WTC11 (cell line): Measurements from ENCODE around the gene MTCL1. TPM values are rescaled to one million over a fixed set of nuclear protein-coding genes. Genes with fewer than 3 reads are reported as not detected.
"Not testable (repeated sequence)": the region's sequence is repeated elsewhere in the genome, so short reads cannot be mapped to it uniquely, and the experiment has no call there.

Source experiments
- ATAC-seq: fragments of 200-7000 bp; cut with Tn5 transposase; 2 replicates; pipeline ENCODE4 v1.10.0; 2021; ENCODE audit warnings: mild to moderate bottlenecking, moderate library complexity
- CTCF ChIA-PET: fragments of 300-600 bp; sonication (Branson Sonifier 250); formaldehyde crosslinking; loops from one replicate; lab custom pipeline; 2021; ENCODE audit warnings: antibody characterized with exemption; lab: Charles Lee
- POLR2A ChIA-PET: fragments of 350-600 bp; sonication (Branson Sonifier 250); formaldehyde crosslinking; loops from one replicate; lab custom pipeline; 2021; ENCODE audit warnings: antibody characterized with exemption; lab: Charles Lee
- DNase-seq: peaks from one replicate; pipeline ENCODE4 v3.0.0; 2021; ENCODE audit warnings: low spot score
- H3K27ac Mint-ChIP-seq: 2 replicates; pipeline ENCODE4 v1.8.0; 2021; ENCODE audit warnings: mixed read lengths
- H3K27me3 Mint-ChIP-seq: 2 replicates; pipeline ENCODE4 v1.8.0; 2021; ENCODE audit warnings: low read depth, mild to moderate bottlenecking, moderate library complexity, mixed read lengths
- H3K36me3 Mint-ChIP-seq: 2 replicates; pipeline ENCODE4 v1.8.0; 2021; ENCODE audit warnings: mixed read lengths
- H3K4me1 Mint-ChIP-seq: 2 replicates; pipeline ENCODE4 v1.8.0; 2022; ENCODE audit warnings: mixed read lengths
- H3K4me3 Mint-ChIP-seq: 2 replicates; pipeline ENCODE4 v1.8.0; 2021; ENCODE audit warnings: mild to moderate bottlenecking, moderate library complexity, mixed read lengths
- H3K9me3 Mint-ChIP-seq: 2 replicates; pipeline ENCODE4 v1.8.0; 2021; ENCODE audit warnings: mixed read lengths
- CBFB ChIP-seq: sonication (generic); formaldehyde crosslinking; IDR thresholded peaks from 2 replicates; pipeline ENCODE4 v1.8.1; 2022; ENCODE audit warnings: mild to moderate bottlenecking, low read depth, missing genetic modification reagents
- CDX4 ChIP-seq: fragments of 250-450 bp; sonication (Bioruptor Pico); IDR thresholded peaks from 2 replicates; pipeline ENCODE4 v1.9.0; 2021; ENCODE audit warnings: moderate library complexity, mild to moderate bottlenecking, inconsistent platforms, borderline replicate concordance
- CTCF ChIP-seq: fragments of 200-600 bp; IDR thresholded peaks from 2 replicates; pipeline ENCODE4 v1.8.0; 2022; ENCODE audit warnings: antibody characterized with exemption
- FOXJ3 ChIP-seq: sonication (generic); formaldehyde crosslinking; IDR thresholded peaks from 2 replicates; pipeline ENCODE4 v1.9.0; 2021; ENCODE audit warnings: missing genetic modification reagents, mild to moderate bottlenecking, borderline replicate concordance
- FOXK1 ChIP-seq: sonication (generic); formaldehyde crosslinking; IDR thresholded peaks from 2 replicates; pipeline ENCODE4 v1.8.0; 2022; ENCODE audit warnings: mild to moderate bottlenecking, moderate library complexity, missing genetic modification reagents
- GABPB1 ChIP-seq: sonication (generic); formaldehyde crosslinking; IDR thresholded peaks from 2 replicates; pipeline ENCODE4 v1.8.1; 2023; ENCODE audit warnings: mild to moderate bottlenecking, missing genetic modification reagents
- HMGA2 ChIP-seq: fragments of 250-450 bp; sonication (Bioruptor Pico); IDR thresholded peaks from 2 replicates; pipeline ENCODE4 v1.4.0; 2021; ENCODE audit warnings: mild to moderate bottlenecking, moderate library complexity
- NFYB ChIP-seq: sonication (generic); formaldehyde crosslinking; conservative IDR thresholded peaks from 2 replicates; pipeline ENCODE4 v1.8.0; 2022; ENCODE audit warnings: low read depth, missing genetic modification reagents
- PRDM15 ChIP-seq: sonication (generic); formaldehyde crosslinking; IDR thresholded peaks from 2 replicates; pipeline ENCODE4 v1.8.0; 2022; ENCODE audit warnings: missing genetic modification reagents
- SP1 ChIP-seq: sonication (generic); formaldehyde crosslinking; conservative IDR thresholded peaks from 2 replicates; pipeline ENCODE4 v1.8.1; 2022; ENCODE audit warnings: missing genetic modification reagents
- TEAD4 ChIP-seq: sonication (generic); formaldehyde crosslinking; IDR thresholded peaks from 2 replicates; pipeline ENCODE4 v1.8.0; 2022; ENCODE audit warnings: mild to moderate bottlenecking, missing genetic modification reagents
- TP53 ChIP-seq: sonication (generic); formaldehyde crosslinking; IDR thresholded peaks from 2 replicates; pipeline ENCODE4 v1.8.1; 2023; ENCODE audit warnings: mild to moderate bottlenecking, missing genetic modification reagents
- ZNF121 ChIP-seq: sonication (generic); formaldehyde crosslinking; IDR thresholded peaks from 2 replicates; pipeline ENCODE4 v1.8.0; 2023; ENCODE audit warnings: missing genetic modification reagents
- ZNF219 ChIP-seq: sonication (generic); formaldehyde crosslinking; IDR thresholded peaks from 2 replicates; pipeline ENCODE4 v1.8.0; 2023; ENCODE audit warnings: missing genetic modification reagents, mild to moderate bottlenecking, borderline replicate concordance
- ZNF232 ChIP-seq: sonication (generic); formaldehyde crosslinking; IDR thresholded peaks from 2 replicates; pipeline ENCODE4 v1.8.0; 2022; ENCODE audit warnings: mild to moderate bottlenecking, missing genetic modification reagents
- ZNF396 ChIP-seq: fragments of 250-450 bp; sonication (Bioruptor Pico); IDR thresholded peaks from 2 replicates; pipeline ENCODE4 v1.8.0; 2021; ENCODE audit warnings: mild to moderate bottlenecking, moderate library complexity, borderline replicate concordance
- total RNA-seq: library from RNA; stranded (reverse); gene quantifications from 3 replicates; pipeline ENCODE4 v1.2.3, GENCODE V29; 2021
- TF ChIP-seq, protein P1 (sequence below): fragments of 250-450 bp; sonication (Bioruptor Pico); IDR thresholded peaks from 2 replicates; pipeline ENCODE4 v1.9.0; 2021; ENCODE audit warnings: mild to moderate bottlenecking, borderline replicate concordance
- TF ChIP-seq, protein P2 (sequence below): fragments of 250-450 bp; sonication (Bioruptor Pico); IDR thresholded peaks from 2 replicates; pipeline ENCODE4 v1.8.0; 2021; ENCODE audit warnings: mild to moderate bottlenecking
- TF ChIP-seq, protein P3 (sequence below): sonication (generic); formaldehyde crosslinking; IDR thresholded peaks from 2 replicates; pipeline ENCODE4 v1.8.1; 2023; ENCODE audit warnings: mild to moderate bottlenecking, missing genetic modification reagents, moderate library complexity

Gene MTCL1
- total RNA-seq, 1 experiment from 2014 or later: 64.3 TPM

DNA sequence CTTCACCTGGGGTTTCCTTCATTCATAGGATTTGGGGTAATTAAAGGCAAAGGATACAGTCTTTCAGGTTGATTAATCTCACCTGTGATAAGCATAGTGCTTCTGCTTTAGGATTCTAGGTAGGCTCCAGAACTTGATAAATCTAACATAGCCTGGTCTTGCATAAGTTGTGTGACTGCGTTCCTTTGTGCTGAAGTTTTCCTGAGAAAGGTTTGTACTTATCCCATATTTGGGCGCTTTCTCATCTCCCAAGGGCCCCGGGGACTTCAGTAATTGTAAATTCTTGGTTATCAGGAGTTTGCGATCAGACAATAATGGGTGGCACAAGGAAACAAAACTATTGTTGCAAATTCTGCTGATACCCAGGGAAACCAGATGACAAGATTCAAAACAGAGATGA lies 53.1 kb downstream of the MTCL1 start (continued):
- no peak for TF ChIP-seq PRDM15

- CTCF ChIA-PET: no interaction called here
- DNase-seq: no peak
- no peaks in the 10 kb centered on the region for H3K27me3 Mint-ChIP-seq
- POLR2A ChIA-PET: no interaction called here
- no peak for TF ChIP-seq SP1
- TF ChIP-seq NFYB (CRISPR knock-in tag): no peak
- no peak for TF ChIP-seq ZNF232 (CRISPR knock-in tag)
- no peak for TF ChIP-seq FOXJ3 (CRISPR knock-in tag)
- TF ChIP-seq ZNF396: no peak
- TF ChIP-seq CDX4 (CRISPR knock-in tag): no peak
- TF ChIP-seq CBFB (CRISPR knock-in tag): no peak
- TF ChIP-seq, protein P1, sequence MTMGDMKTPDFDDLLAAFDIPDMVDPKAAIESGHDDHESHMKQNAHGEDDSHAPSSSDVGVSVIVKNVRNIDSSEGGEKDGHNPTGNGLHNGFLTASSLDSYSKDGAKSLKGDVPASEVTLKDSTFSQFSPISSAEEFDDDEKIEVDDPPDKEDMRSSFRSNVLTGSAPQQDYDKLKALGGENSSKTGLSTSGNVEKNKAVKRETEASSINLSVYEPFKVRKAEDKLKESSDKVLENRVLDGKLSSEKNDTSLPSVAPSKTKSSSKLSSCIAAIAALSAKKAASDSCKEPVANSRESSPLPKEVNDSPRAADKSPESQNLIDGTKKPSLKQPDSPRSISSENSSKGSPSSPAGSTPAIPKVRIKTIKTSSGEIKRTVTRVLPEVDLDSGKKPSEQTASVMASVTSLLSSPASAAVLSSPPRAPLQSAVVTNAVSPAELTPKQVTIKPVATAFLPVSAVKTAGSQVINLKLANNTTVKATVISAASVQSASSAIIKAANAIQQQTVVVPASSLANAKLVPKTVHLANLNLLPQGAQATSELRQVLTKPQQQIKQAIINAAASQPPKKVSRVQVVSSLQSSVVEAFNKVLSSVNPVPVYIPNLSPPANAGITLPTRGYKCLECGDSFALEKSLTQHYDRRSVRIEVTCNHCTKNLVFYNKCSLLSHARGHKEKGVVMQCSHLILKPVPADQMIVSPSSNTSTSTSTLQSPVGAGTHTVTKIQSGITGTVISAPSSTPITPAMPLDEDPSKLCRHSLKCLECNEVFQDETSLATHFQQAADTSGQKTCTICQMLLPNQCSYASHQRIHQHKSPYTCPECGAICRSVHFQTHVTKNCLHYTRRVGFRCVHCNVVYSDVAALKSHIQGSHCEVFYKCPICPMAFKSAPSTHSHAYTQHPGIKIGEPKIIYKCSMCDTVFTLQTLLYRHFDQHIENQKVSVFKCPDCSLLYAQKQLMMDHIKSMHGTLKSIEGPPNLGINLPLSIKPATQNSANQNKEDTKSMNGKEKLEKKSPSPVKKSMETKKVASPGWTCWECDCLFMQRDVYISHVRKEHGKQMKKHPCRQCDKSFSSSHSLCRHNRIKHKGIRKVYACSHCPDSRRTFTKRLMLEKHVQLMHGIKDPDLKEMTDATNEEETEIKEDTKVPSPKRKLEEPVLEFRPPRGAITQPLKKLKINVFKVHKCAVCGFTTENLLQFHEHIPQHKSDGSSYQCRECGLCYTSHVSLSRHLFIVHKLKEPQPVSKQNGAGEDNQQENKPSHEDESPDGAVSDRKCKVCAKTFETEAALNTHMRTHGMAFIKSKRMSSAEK (CRISPR knock-in tag): no peak
- TF ChIP-seq HMGA2 (CRISPR knock-in tag): no peak
- TF ChIP-seq FOXK1: no peak
- no peak for TF ChIP-seq GABPB1 (CRISPR knock-in tag)
- no peak for TF ChIP-seq CTCF
- TF ChIP-seq, protein P2, sequence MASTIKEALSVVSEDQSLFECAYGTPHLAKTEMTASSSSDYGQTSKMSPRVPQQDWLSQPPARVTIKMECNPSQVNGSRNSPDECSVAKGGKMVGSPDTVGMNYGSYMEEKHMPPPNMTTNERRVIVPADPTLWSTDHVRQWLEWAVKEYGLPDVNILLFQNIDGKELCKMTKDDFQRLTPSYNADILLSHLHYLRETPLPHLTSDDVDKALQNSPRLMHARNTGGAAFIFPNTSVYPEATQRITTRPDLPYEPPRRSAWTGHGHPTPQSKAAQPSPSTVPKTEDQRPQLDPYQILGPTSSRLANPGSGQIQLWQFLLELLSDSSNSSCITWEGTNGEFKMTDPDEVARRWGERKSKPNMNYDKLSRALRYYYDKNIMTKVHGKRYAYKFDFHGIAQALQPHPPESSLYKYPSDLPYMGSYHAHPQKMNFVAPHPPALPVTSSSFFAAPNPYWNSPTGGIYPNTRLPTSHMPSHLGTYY (CRISPR knock-in tag): no peak
- no peak for TF ChIP-seq TEAD4 (CRISPR knock-in tag)
- TF ChIP-seq ZNF219 (CRISPR knock-in tag): no peak
- TF ChIP-seq TP53 (CRISPR knock-in tag): no peak
- no peak for TF ChIP-seq ZNF121 (CRISPR knock-in tag)
- TF ChIP-seq, protein P3, sequence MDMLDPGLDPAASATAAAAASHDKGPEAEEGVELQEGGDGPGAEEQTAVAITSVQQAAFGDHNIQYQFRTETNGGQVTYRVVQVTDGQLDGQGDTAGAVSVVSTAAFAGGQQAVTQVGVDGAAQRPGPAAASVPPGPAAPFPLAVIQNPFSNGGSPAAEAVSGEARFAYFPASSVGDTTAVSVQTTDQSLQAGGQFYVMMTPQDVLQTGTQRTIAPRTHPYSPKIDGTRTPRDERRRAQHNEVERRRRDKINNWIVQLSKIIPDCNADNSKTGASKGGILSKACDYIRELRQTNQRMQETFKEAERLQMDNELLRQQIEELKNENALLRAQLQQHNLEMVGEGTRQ (CRISPR knock-in tag): no peak
- H3K4me3 Mint-ChIP-seq: no peak overlapping the region
- peaks cover 23% of the 10 kb centered on the region for H3K9me3 Mint-ChIP-seq
- no peak for ATAC-seq
- H3K4me1 Mint-ChIP-seq: peaks cover 23% of the 10 kb centered on the region
- peaks cover 57% of the 10 kb centered on the region for H3K36me3 Mint-ChIP-seq
- H3K27ac Mint-ChIP-seq: no peak overlapping the region
These were observed 55.6 kb downstream of the MTCL1 start for GRCh38 chr18:8760984-8761383.

DNA sequence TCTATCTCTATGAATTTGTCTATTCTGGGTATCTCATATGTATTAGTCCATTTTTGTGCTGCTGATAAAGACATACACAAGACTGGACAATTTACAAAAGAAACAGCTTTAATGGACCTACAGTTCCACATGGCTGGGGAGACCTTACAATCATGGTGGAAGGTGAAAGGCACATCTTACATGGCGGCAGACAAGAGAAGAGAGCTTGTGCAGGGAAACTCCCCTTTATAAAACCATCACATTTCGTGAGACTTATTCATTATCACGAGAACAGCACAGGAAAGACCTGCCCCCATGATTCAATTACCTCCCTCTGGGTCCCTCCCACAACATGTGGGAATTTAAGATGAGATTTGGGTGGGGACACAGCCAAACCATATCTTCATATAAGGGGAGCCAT lies 56.2 kb downstream of the MTCL1 start:
- H3K4me1 Mint-ChIP-seq: peaks cover 25% of the 10 kb centered on the region
- ATAC-seq, DNase-seq, H3K27ac Mint-ChIP-seq, CTCF ChIA-PET, H3K4me3 Mint-ChIP-seq, POLR2A ChIA-PET, H3K27me3 Mint-ChIP-seq: not testable (repeated sequence)
- H3K9me3 Mint-ChIP-seq: peaks cover 23% of the 10 kb centered on the region
- H3K36me3 Mint-ChIP-seq: peaks cover 57% of the 10 kb centered on the region
